Stimulated activated naive CD4-positive, alpha-beta T cell treated with Interleukin-2 at 50 U/mL for 16 hours (primary cell): ENCODE measurements around the gene IFNK.

Experiments
- DNase-seq: peaks from one replicate; lab custom pipeline; 2025; lab: John Stamatoyannopoulos, UW

IFNK gene

GRCh38 chr9:27511771-27512170 is 12.3 kb upstream of the IFNK start:
- no peak for DNase-seq

DNA sequence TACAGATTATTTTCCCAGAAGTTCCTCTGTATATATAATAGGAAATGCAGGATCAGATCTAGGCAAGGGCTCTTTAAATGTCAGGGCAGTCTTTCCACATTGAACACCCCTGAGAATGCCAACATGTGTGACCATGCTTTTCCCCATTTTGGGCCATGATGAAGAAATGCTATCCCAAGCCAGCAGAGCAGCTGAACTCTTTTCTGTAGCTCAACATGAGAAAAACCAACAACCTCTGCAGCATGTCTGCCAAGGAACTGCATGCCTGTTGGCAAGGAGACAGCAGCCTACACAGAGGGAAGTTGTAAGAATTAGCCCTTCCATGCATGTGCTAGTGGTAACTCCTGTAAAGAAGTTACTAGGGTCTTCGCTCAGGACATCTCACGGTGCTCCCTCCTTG is 9.5 kb upstream of the IFNK start:
- DNase-seq = no peak

GRCh38 chr9:27518006-27518405 is 6.1 kb upstream of the IFNK start:
- DNase-seq = no peak

DNA sequence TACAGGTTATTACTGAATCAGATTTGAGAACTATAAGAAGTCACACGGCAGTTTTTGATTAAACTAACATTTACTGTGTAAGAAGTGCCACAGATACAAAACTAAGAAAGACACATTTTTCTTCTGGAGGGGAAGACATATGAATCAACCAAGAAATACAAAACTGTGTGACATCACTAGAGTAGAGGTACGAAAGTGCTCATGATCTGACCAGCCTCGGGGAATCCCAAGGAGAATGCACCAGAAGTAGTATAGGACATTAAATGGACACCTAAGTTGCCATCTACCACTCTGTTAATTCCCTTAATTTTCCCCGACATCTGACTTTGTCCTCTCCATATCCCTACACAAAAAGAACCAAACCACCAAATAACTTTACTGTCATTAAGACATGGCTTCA is 5.3 kb upstream of the IFNK start:
- no peak for DNase-seq

- no peak for DNase-seq
Measured at GRCh38 chr9:27519466-27520465, 4.3 kb upstream of the IFNK start.

- no peak for DNase-seq
Measured at GRCh38 chr9:27520986-27521385, 3.1 kb upstream of the IFNK start.

DNA sequence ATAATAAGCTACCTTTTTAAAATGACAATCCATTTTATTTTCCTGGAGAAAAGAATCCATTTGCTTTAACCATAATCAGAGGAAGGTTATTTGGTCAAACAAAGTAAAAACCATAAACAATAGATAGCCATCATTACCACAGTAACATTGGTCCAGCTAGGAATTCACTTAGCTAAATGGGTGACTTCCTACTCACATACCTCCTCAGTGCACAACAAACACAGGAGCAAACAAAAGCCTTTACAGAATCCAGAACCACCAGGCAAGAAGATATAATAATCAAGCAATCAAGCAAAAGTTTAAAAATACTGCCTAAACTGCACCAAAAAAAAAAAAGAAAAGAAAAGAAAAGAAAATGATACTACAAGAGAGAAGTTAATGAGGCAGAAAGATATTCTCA is 949 bp upstream of the IFNK start:
- DNase-seq = no peak

DNA sequence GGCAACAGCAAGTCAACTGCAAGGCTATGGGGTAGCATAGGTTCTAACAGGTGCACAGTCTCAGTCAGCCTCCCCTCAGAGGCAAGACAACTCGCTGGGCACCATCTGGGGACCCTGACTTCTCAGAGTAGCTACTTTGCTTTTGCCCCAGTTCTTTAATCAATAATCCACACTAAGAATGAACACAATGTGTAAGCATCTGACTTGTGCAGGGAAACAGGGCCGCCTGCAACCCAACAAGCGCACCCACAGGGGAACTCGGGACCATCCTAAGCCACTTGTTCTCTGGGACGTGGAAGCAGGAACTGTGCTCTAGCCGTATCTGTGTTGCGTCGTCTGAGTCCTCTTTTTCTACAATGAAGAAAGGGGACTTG is 3.6 kb downstream of the IFNK start:
- DNase-seq = no peak

DNA sequence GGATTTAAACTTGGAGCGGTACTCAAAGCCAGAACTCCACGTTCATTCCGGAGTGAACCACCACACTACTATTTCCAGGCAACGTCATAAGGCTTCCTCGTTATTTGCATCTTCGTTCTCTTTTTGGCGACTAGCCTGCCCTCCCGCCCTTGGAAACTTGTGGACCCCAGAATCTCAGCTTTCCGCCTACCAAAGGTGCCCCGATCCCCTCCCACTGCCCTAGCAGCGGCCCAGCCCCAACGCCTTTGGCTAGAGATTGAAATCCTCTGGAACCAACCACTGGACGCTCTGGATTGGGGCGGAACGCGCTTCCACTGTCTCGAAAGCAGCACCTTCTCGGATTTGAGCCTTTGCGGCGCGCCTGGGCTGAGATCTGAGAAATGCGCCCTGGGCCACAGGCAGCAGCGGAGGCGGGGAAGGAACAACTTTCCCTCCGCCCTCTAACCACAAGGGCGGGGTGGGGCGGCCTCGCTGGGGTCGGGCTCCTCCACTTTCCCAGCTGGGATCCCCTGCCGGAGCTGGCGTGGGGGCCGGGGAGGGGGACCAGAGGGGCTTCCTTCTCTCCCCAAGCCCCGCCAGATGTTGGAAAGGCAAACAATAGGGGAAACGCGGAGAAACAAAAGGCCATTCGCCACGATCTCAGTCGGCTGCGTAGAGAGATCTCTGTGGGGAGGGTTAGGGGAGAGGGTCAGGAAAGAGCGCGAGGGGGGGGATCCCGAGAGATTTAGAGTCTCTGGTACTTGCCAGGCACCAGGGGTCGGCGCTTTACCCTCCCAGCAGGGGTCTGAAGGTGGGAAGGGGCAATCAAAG is 4.2 kb downstream of the IFNK start:
- peak; percentile 39 for DNase-seq

GRCh38 chr9:27528886-27529315 is 4.8 kb downstream of the IFNK start:
- DNase-seq = peak; percentile 35

- peak; percentile 67 for DNase-seq
Measured at GRCh38 chr9:27529316-27530278, 5.5 kb downstream of the IFNK start, which contains the start of gene MOB3B. Gene MOB3B, minus strand, starts transcription at chr9:27529814. Its CDS starts 74,264 bp downstream, at chr9:27455550.

GRCh38 chr9:27530915-27531755 is 7.0 kb downstream of the IFNK start:
- DNase-seq = no peak

DNA sequence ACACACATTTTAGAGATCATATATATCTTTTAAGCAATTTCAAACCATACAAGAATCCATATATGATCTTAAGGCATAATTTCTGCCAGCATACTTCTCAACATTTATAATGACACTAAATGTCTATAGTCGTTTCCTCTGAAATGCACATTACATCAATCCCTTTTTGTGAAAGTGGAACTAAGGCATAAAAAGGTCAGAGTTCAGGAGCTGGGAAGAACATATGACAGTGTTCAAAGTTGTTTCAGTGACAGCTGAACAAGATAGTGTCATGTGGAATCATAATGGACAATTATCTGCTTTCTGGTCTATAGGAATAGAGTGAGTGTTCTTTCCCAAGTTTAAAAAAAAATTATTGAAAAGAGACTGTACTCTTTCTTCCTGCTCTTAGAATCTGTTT is 8.0 kb downstream of the IFNK start:
- no peak for DNase-seq

GRCh38 chr9:27533311-27533710 is 9.2 kb downstream of the IFNK start:
- no peak for DNase-seq

DNA sequence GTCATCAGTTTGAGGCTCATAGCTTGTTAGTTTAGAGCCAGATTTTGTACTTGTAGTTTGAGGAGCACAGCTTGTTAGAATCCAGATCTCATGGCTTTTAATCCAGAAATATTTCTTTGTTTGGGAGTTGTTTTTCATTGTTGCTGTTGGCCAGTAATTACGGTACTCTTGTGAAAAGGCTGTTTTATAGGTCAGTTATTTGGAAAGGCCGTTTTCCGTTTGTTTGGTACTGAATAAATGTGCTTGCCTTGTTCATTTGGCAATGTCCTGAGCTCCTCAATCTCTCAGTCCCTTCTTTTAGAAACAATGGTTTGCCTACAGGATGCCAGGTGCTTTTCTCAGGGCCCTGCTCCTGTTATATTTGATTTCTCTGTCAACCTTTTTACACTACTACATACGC is 10.0 kb downstream of the IFNK start:
- DNase-seq = no peak

- no peak for DNase-seq
Measured at GRCh38 chr9:27534658-27535209, 10.6 kb downstream of the IFNK start.

- DNase-seq = no peak
Measured at GRCh38 chr9:27535701-27536118, 11.6 kb downstream of the IFNK start.

- no peak for DNase-seq
Measured at GRCh38 chr9:27536168-27536567, 12.1 kb downstream of the IFNK start.

- DNase-seq = no peak
Measured at GRCh38 chr9:27537027-27537435, 12.9 kb downstream of the IFNK start.

DNA sequence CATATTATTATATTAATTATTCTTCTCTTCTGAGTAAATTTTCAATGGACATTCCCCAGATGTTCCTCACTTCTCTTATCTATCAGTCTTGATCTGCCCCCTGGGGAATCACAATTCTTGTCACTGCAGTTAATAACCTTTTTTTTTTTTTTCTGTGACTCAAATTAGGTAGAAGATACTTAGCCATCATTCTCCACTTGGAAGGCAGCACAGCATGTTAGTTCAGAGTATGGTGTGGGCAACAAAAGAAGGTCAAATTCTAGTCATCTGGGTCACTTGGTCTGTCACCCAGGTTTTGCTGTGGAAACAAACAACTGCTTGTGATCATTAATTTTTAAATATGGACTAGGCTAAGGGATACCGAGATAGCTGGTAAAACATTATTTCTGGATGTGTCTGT is 13.7 kb downstream of the IFNK start:
- DNase-seq = no peak
